Measurements from ENCODE around the gene AIG1.
"Not testable (repeated sequence)": the region's sequence is repeated elsewhere in the genome, so short reads cannot be mapped to it uniquely, and the experiment has no call there.

DNA sequence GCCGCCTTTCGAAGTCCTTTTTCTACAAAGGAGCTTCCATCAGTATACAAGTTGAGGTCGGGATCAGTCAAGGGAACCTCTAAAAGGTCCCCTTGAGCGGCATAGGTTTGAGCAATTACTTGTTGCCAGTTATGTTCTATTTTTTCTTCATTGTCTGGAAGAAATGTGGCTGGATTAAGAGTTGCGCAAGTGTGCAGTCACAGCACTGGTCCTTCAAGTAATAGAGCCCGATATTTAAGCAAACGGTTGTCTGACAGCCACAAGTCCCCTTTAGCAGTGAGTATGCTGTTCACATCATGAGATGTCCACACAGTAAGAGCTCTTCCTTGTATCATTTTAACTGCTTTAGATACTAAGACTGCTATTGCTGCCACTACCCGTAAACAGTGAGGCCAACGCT lies 21.6 kb downstream of the AIG1 start:
- not testable (repeated sequence) for TF ChIP-seq POLR2AphosphoS5, POLR2A (IDR thresholded peaks at IDR 0.05; ENCODE audit: low read depth, low read length)

Data from GM12892 (cell line).